Measurements from ENCODE around the gene GMDS. TPM values are rescaled to one million over a fixed set of nuclear protein-coding genes. Genes with fewer than 3 reads are reported as not detected.

The GMDS gene
- total RNA-seq, 1 experiment from 2014 or later = 35.0 TPM

GRCh38 chr6:1832844-1833787, 412.3 kb downstream of the GMDS start:
- Mint-ChIP-seq H3K4me3 (no peak overlapping the region), H3K27ac (0 out of 2 replicates have a peak overlapping the region, but pooled peaks have one; percentile 33), H3K9me3 (peaks cover 7% of the 10 kb centered on the region), H3K27me3 (ENCODE audit: low read depth) (no peaks in the 10 kb centered on the region), H3K36me3 (peaks cover 2% of the 10 kb centered on the region; the same call in 1 of the 2 replicates), H3K4me1 (peaks cover 49% of the 10 kb centered on the region)
- ChIA-PET POLR2A (no interaction called here), CTCF (no interaction called here)
- TF ChIP-seq RELA (CRISPR knock-in tag; IDR thresholded peaks at IDR 0.05; ENCODE audit: borderline replicate concordance) = no peak
- TF ChIP-seq NR3C1 (CRISPR knock-in tag; conservative IDR thresholded peaks at IDR 0.05; ENCODE audit: low read depth) = no peak
- DNase-seq (ENCODE audit: low spot score) = no peak
- ATAC-seq = no peak

- H3K4me3 Mint-ChIP-seq = no peak overlapping the region
- no peak overlapping the region for H3K27ac Mint-ChIP-seq
- no peaks in the 10 kb centered on the region; the same call in 1 of the 2 replicates for H3K27me3 Mint-ChIP-seq (ENCODE audit: low read depth)
- DNase-seq (ENCODE audit: low spot score) (no peak), ATAC-seq (no peak)
- TF ChIP-seq PRDM15 (CRISPR knock-in tag; IDR thresholded peaks at IDR 0.05) = no peak
- TF ChIP-seq ZBTB21 (CRISPR knock-in tag; IDR thresholded peaks at IDR 0.05; ENCODE audit: borderline replicate concordance) = no peak
- no peak for TF ChIP-seq JAZF1 (CRISPR knock-in tag; IDR thresholded peaks at IDR 0.05)
- TF ChIP-seq ZNF138 (CRISPR knock-in tag; conservative IDR thresholded peaks at IDR 0.05) = no peak
- TF ChIP-seq E2F1 (CRISPR knock-in tag; IDR thresholded peaks at IDR 0.05) = no peak
- no peak for TF ChIP-seq ZBTB43 (CRISPR knock-in tag; IDR thresholded peaks at IDR 0.05)
- peaks cover 14% of the 10 kb centered on the region for H3K9me3 Mint-ChIP-seq
- ChIA-PET CTCF (no interaction called here), POLR2A (no interaction called here)
- peaks cover 7% of the 10 kb centered on the region; the same call in 1 of the 2 replicates for H3K36me3 Mint-ChIP-seq
- peaks cover 42% of the 10 kb centered on the region for H3K4me1 Mint-ChIP-seq
Measured at GRCh38 chr6:1832358-1832757, 413.0 kb downstream of the GMDS start.

- no peaks in the 10 kb centered on the region; the same call in 1 of the 2 replicates for H3K27me3 Mint-ChIP-seq (ENCODE audit: low read depth)
- H3K9me3 Mint-ChIP-seq = peaks cover 14% of the 10 kb centered on the region
- peaks cover 13% of the 10 kb centered on the region for H3K4me1 Mint-ChIP-seq
- ChIA-PET POLR2A (no interaction called here), CTCF (no interaction called here)
- peaks cover 7% of the 10 kb centered on the region; the same call in 1 of the 2 replicates for H3K36me3 Mint-ChIP-seq
- no peak overlapping the region for H3K4me3 Mint-ChIP-seq
- H3K27ac Mint-ChIP-seq = no peak overlapping the region
- no peak for ATAC-seq
- no peak for DNase-seq (ENCODE audit: low spot score)
- TF ChIP-seq PREB (CRISPR knock-in tag; IDR thresholded peaks at IDR 0.05; ENCODE audit: borderline replicate concordance) (no peak), OVOL2 (CRISPR knock-in tag; IDR thresholded peaks at IDR 0.05; ENCODE audit: borderline replicate concordance) (no peak), SP1 (CRISPR knock-in tag; conservative IDR thresholded peaks at IDR 0.05) (no peak), JUN (CRISPR knock-in tag; IDR thresholded peaks at IDR 0.05) (no peak), IRF1 (CRISPR knock-in tag; IDR thresholded peaks at IDR 0.05) (no peak), ETV6 (CRISPR knock-in tag; IDR thresholded peaks at IDR 0.05) (no peak), MXD4 (CRISPR knock-in tag; IDR thresholded peaks at IDR 0.05; ENCODE audit: borderline replicate concordance) (no peak), NFATC4 (CRISPR knock-in tag; IDR thresholded peaks at IDR 0.05) (no peak), PRDM15 (CRISPR knock-in tag; IDR thresholded peaks at IDR 0.05) (no peak), ESRRA (CRISPR knock-in tag; IDR thresholded peaks at IDR 0.05; ENCODE audit: borderline replicate concordance) (no peak)
Measured at GRCh38 chr6:1827984-1828793, 417.2 kb downstream of the GMDS start.

All from WTC11 (cell line).